ENCODE measurements around the gene MMEL1.

DNA sequence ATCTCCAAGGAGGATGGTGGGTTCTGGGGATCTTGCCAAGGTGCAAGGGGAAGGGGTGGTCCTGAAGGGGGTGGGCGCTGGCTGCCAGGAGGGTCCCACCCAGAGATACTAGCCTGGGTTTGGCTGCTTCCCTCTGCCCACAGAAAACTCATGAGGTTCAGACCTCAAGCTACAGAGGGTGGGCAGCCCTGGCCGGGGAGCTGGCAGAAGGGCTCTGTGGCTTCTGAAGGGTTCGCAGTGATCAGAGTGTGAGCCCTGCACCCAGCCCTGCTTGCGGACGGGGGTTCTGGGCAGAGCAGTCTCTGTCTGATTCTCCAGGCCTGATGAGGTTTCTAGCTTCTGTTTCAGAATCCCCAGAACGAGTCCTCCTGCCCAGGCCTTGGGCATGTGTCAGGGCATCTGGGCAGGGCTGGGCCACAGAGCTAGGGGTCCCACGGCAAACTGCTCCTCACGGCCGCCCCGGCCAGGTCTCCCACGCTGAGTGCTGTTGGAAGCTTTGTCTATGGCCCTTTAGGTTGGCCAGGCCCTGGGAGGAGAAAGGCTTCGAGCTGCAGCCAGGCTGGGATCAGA, 635 bp upstream of the MMEL1 start:
- TF ChIP-seq, protein P1, sequence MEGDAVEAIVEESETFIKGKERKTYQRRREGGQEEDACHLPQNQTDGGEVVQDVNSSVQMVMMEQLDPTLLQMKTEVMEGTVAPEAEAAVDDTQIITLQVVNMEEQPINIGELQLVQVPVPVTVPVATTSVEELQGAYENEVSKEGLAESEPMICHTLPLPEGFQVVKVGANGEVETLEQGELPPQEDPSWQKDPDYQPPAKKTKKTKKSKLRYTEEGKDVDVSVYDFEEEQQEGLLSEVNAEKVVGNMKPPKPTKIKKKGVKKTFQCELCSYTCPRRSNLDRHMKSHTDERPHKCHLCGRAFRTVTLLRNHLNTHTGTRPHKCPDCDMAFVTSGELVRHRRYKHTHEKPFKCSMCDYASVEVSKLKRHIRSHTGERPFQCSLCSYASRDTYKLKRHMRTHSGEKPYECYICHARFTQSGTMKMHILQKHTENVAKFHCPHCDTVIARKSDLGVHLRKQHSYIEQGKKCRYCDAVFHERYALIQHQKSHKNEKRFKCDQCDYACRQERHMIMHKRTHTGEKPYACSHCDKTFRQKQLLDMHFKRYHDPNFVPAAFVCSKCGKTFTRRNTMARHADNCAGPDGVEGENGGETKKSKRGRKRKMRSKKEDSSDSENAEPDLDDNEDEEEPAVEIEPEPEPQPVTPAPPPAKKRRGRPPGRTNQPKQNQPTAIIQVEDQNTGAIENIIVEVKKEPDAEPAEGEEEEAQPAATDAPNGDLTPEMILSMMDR (IDR thresholded peaks at IDR 0.05) = no peak
- no peak for TF ChIP-seq POLR2A (IDR thresholded peaks at IDR 0.05)

Measured in right lobe of liver (tissue), 4 donors.